Fibroblast of pulmonary artery (primary cell): ENCODE data around the gene NUDT5.

Experiments
- DNase-seq: peaks from one replicate; pipeline ENCODE4 v3.0.0-alpha.2; 2010; ENCODE audit warnings: low read depth
- H3K4me3 ChIP-seq: replicated peaks from 2 replicates; pipeline ENCODE4 v1.5.1; 2011; ENCODE audit warnings: low read depth, mild to moderate bottlenecking, control low read depth, low read length, moderate library complexity
- CTCF ChIP-seq: IDR thresholded peaks from 2 replicates; pipeline ENCODE4 v1.5.1; 2011; ENCODE audit warnings: mild to moderate bottlenecking, control low read depth, low read length, inconsistent platforms; ENCODE audit errors: missing control alignments

The NUDT5 gene

GRCh38 chr10:12140038-12140437 is 55.7 kb downstream of the NUDT5 start:
- no peak for DNase-seq
- H3K4me3 ChIP-seq: no peak overlapping the region
- no peak for TF ChIP-seq CTCF

- H3K4me3 ChIP-seq: no peak overlapping the region
- DNase-seq: no peak
- no peak for TF ChIP-seq CTCF
Measured at GRCh38 chr10:12135631-12136030, 60.1 kb downstream of the NUDT5 start.

- DNase-seq: peak; percentile 76
- peak; percentile 60 for TF ChIP-seq CTCF
- H3K4me3 ChIP-seq: peak overlapping the region; percentile 72
Measured at GRCh38 chr10:12130237-12130872, 65.3 kb downstream of the NUDT5 start.

- TF ChIP-seq CTCF: no peak
- peak; percentile 90 for DNase-seq
- peak within 1 kb of the TSS; percentile 73 for H3K4me3 ChIP-seq
Measured at GRCh38 chr10:12129222-12130111, 66.2 kb downstream of the NUDT5 start, which contains the start of gene SEC61A2. TSS of gene SEC61A2 (plus strand) at chr10:12129677. CDS start at chr10:12129788, 111 bp downstream.

- TF ChIP-seq CTCF: no peak
- no peak overlapping the region for H3K4me3 ChIP-seq
- DNase-seq: no peak
Measured at GRCh38 chr10:12121673-12122072, 74.0 kb downstream of the NUDT5 start.
